SK-N-SH treated with all-trans-retinoic acid at 6 μM for 48 hours (cell line): ENCODE data around the gene PAQR5.

Source experiments
- ATAC-seq: fragments of 200-7000 bp; cut with Tn5 transposase; 3 replicates; pipeline ENCODE4 v1.9.1; 2020; ENCODE audit warnings: mild to moderate bottlenecking, moderate library complexity
- ARNTL ChIP-seq: fragments of 450-650 bp; formaldehyde crosslinking; IDR thresholded peaks from 2 replicates; pipeline ENCODE4 v1.5.0; 2020; ENCODE audit warnings: low read depth, mild to moderate bottlenecking, moderate library complexity, borderline replicate concordance
- BACH2 ChIP-seq: fragments of 250-450 bp; sonication (Bioruptor Pico); IDR thresholded peaks from 2 replicates; pipeline ENCODE4 v1.9.0; 2021; ENCODE audit warnings: mild to moderate bottlenecking, borderline replicate concordance
- CSDC2 ChIP-seq: fragments of 250-450 bp; sonication (Bioruptor Pico); IDR thresholded peaks from 2 replicates; pipeline ENCODE4 v1.5.0; 2020; ENCODE audit warnings: mild to moderate bottlenecking, moderate library complexity
- ESRRG ChIP-seq: fragments of 250-450 bp; sonication (Bioruptor Pico); IDR thresholded peaks from 2 replicates; pipeline ENCODE4 v1.6.1; 2021; ENCODE audit warnings: mild to moderate bottlenecking
- GLIS3 ChIP-seq: fragments of 250-450 bp; sonication (Bioruptor Pico); IDR thresholded peaks from 2 replicates; pipeline ENCODE4 v1.5.0; 2020; ENCODE audit warnings: mild to moderate bottlenecking, moderate library complexity
- ISL1 ChIP-seq: fragments of 250-450 bp; sonication (Bioruptor Pico); IDR thresholded peaks from 2 replicates; pipeline ENCODE4 v2.1.2; 2022; ENCODE audit warnings: mild to moderate bottlenecking, moderate library complexity
- OSR1 ChIP-seq: fragments of 250-450 bp; sonication (Bioruptor Pico); IDR thresholded peaks from 2 replicates; pipeline ENCODE4 v1.8.0; 2022; ENCODE audit warnings: moderate library complexity, mild to moderate bottlenecking, inconsistent platforms
- SNAI2 ChIP-seq: fragments of 250-450 bp; sonication (Bioruptor Pico); IDR thresholded peaks from 2 replicates; pipeline ENCODE4 v1.5.0; 2020; ENCODE audit warnings: mild to moderate bottlenecking, moderate library complexity
- TOX ChIP-seq: fragments of 250-450 bp; sonication (Bioruptor Pico); IDR thresholded peaks from 2 replicates; pipeline ENCODE4 v1.8.0; 2021; ENCODE audit warnings: mild to moderate bottlenecking, moderate library complexity, borderline replicate concordance
- TSHZ2 ChIP-seq: fragments of 250-450 bp; sonication (Bioruptor Pico); IDR thresholded peaks from 2 replicates; pipeline ENCODE4 v1.5.0; 2020; ENCODE audit warnings: mild to moderate bottlenecking, moderate library complexity
- ZC3H10 ChIP-seq: fragments of 250-450 bp; sonication (Bioruptor Pico); IDR thresholded peaks from 2 replicates; pipeline ENCODE4 v1.5.1; 2021; ENCODE audit warnings: mild to moderate bottlenecking, moderate library complexity
- ZFP30 ChIP-seq: fragments of 450-650 bp; formaldehyde crosslinking; IDR thresholded peaks from 2 replicates; pipeline ENCODE4 v1.5.0; 2022; ENCODE audit warnings: mild to moderate bottlenecking, moderate library complexity
- ZNF70 ChIP-seq: fragments of 450-650 bp; formaldehyde crosslinking; IDR thresholded peaks from 2 replicates; pipeline ENCODE4 v1.5.0; 2020; ENCODE audit warnings: mild to moderate bottlenecking, moderate library complexity
- ZNF8 ChIP-seq: fragments of 450-650 bp; formaldehyde crosslinking; IDR thresholded peaks from 2 replicates; pipeline ENCODE4 v1.5.0; 2020; ENCODE audit warnings: mild to moderate bottlenecking, moderate library complexity
- TF ChIP-seq, protein P1 (sequence below): fragments of 250-450 bp; sonication (Bioruptor Pico); IDR thresholded peaks from 2 replicates; pipeline ENCODE4 v1.5.1; 2021; ENCODE audit warnings: mild to moderate bottlenecking, moderate library complexity
- TF ChIP-seq, protein P2 (sequence below): fragments of 250-450 bp; sonication (Bioruptor Pico); IDR thresholded peaks from 2 replicates; pipeline ENCODE4 v1.5.1; 2020; ENCODE audit warnings: low read depth, mild to moderate bottlenecking, moderate library complexity

PAQR5 gene

GRCh38 chr15:69298697-69299441, at the start of gene PAQR5:
PAQR5 (plus strand) TSS chr15:69298912; CDS start chr15:69360081, 61,169 bp downstream.
- peak; percentile 88 for ATAC-seq
- TF ChIP-seq, protein P1, sequence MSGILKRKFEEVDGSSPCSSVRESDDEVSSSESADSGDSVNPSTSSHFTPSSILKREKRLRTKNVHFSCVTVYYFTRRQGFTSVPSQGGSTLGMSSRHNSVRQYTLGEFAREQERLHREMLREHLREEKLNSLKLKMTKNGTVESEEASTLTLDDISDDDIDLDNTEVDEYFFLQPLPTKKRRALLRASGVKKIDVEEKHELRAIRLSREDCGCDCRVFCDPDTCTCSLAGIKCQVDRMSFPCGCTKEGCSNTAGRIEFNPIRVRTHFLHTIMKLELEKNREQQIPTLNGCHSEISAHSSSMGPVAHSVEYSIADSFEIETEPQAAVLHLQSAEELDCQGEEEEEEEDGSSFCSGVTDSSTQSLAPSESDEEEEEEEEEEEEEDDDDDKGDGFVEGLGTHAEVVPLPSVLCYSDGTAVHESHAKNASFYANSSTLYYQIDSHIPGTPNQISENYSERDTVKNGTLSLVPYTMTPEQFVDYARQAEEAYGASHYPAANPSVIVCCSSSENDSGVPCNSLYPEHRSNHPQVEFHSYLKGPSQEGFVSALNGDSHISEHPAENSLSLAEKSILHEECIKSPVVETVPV (CRISPR knock-in tag): no peak
- TF ChIP-seq ZFP30 (CRISPR knock-in tag): no peak
- TF ChIP-seq ZNF70: no peak
- no peak for TF ChIP-seq TSHZ2 (CRISPR knock-in tag)

DNA sequence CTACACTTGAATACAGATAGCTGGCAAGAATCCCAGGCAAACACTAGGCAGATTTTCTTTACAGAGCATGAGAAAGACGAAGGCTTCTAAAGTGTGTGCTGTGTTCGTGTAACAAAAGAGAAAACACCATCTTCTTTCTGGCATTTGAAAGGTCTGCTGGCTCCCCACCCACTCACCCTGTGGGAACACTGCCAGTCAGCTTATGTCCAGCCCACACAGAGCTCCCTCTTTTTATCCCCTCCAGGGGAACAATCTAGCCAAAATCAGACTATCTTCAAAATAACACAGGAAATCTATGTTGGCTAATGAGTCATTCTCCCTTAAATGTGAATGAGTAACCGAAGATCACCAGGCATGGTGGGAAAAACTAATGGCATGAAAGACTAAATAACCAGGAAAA, 45.6 kb upstream of the PAQR5 start:
- TF ChIP-seq ISL1 (CRISPR knock-in tag) (peak; percentile 21; the same call in 1 of the 2 replicates), SNAI2 (no peak)
- ATAC-seq: peak; percentile 91

GRCh38 chr15:69265347-69265955, 33.3 kb upstream of the PAQR5 start:
- ATAC-seq: no peak
- TF ChIP-seq ARNTL (CRISPR knock-in tag): no peak
- no peak for TF ChIP-seq TSHZ2 (CRISPR knock-in tag)
- no peak for TF ChIP-seq OSR1 (CRISPR knock-in tag)
- TF ChIP-seq TOX (CRISPR knock-in tag): no peak

GRCh38 chr15:69271217-69271616, 27.5 kb upstream of the PAQR5 start:
- TF ChIP-seq ISL1 (CRISPR knock-in tag) (no peak), TSHZ2 (CRISPR knock-in tag) (no peak), SNAI2 (no peak), ZNF8 (CRISPR knock-in tag) (no peak), ESRRG (CRISPR knock-in tag) (no peak), GLIS3 (CRISPR knock-in tag) (no peak), TOX (CRISPR knock-in tag) (no peak), ZFP30 (CRISPR knock-in tag) (no peak), CSDC2 (CRISPR knock-in tag) (no peak), BACH2 (no peak), ZC3H10 (no peak), OSR1 (CRISPR knock-in tag) (no peak)
- TF ChIP-seq, protein P2, sequence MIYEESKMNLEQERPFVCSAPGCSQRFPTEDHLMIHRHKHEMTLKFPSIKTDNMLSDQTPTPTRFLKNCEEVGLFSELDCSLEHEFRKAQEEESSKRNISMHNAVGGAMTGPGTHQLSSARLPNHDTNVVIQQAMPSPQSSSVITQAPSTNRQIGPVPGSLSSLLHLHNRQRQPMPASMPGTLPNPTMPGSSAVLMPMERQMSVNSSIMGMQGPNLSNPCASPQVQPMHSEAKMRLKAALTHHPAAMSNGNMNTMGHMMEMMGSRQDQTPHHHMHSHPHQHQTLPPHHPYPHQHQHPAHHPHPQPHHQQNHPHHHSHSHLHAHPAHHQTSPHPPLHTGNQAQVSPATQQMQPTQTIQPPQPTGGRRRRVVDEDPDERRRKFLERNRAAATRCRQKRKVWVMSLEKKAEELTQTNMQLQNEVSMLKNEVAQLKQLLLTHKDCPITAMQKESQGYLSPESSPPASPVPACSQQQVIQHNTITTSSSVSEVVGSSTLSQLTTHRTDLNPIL: no peak

More at GRCh38 chr15:69271217-69271616, 27.5 kb upstream of the PAQR5 start:
- no peak for ATAC-seq
